H9 (cell line): ENCODE measurements around the gene OR52J3. TPM values are rescaled to one million over a fixed set of nuclear protein-coding genes. Genes with fewer than 3 reads are reported as not detected.

Source experiments
- DNase-seq: peaks from one replicate; pipeline ENCODE4 v3.0.0-alpha.2; 2017
- H2AFZ ChIP-seq: one replicate; pipeline ENCODE4 v1.6.1; 2013; ENCODE audit warnings: mild to moderate bottlenecking, low read length, control low read depth, moderate library complexity
- H2AK5ac ChIP-seq: 2 replicates; pipeline ENCODE4 v1.6.1; 2013; ENCODE audit warnings: low read length, control low read depth, mixed read lengths; ENCODE audit not compliant: insufficient read length
- H2BK120ac ChIP-seq: one replicate; pipeline ENCODE4 v1.6.1; 2013; ENCODE audit warnings: low read depth, mild to moderate bottlenecking, low read length, control low read depth, inconsistent platforms; ENCODE audit not compliant: poor library complexity, severe bottlenecking
- H2BK12ac ChIP-seq: 2 replicates; pipeline ENCODE4 v1.6.1; 2013; ENCODE audit warnings: low read length, control low read depth, mixed read lengths, low read depth; ENCODE audit not compliant: insufficient read length
- H2BK15ac ChIP-seq: 2 replicates; pipeline ENCODE4 v1.6.1; 2013; ENCODE audit warnings: low read depth, low read length, control low read depth
- H2BK20ac ChIP-seq: one replicate; pipeline ENCODE4 v1.6.1; 2013; ENCODE audit warnings: low read depth, mild to moderate bottlenecking, low read length, control low read depth, inconsistent platforms; ENCODE audit not compliant: poor library complexity, severe bottlenecking
- H2BK5ac ChIP-seq: 2 replicates; pipeline ENCODE4 v1.6.1; 2013; ENCODE audit warnings: low read length, control low read depth, mixed read lengths; ENCODE audit not compliant: insufficient read length
- H3K14ac ChIP-seq: 2 replicates; pipeline ENCODE4 v1.6.1; 2013; ENCODE audit warnings: low read length, control low read depth; ENCODE audit not compliant: insufficient read depth
- H3K18ac ChIP-seq: 2 replicates; pipeline ENCODE4 v1.6.1; 2013; ENCODE audit warnings: low read depth, mild to moderate bottlenecking, mixed read lengths, low read length, control low read depth; ENCODE audit not compliant: insufficient read length
- H3K23ac ChIP-seq: 2 replicates; pipeline ENCODE4 v1.6.1; 2013; ENCODE audit warnings: low read length, control low read depth, mixed read lengths, low read depth; ENCODE audit not compliant: insufficient read length
- H3K23me2 ChIP-seq: 2 replicates; pipeline ENCODE4 v1.6.1; 2013; ENCODE audit warnings: low read depth, mild to moderate bottlenecking, mixed read lengths, low read length, control low read depth; ENCODE audit not compliant: insufficient read length, poor library complexity, severe bottlenecking
- H3K27ac ChIP-seq: 2 replicates; pipeline ENCODE4 v1.5.1; 2013; ENCODE audit warnings: low read length, control low read depth, mixed read lengths, low read depth; ENCODE audit not compliant: insufficient read length
- H3K27me3 ChIP-seq: 2 replicates; pipeline ENCODE4 v1.6.1; 2013; ENCODE audit warnings: low read length, control low read depth, inconsistent platforms; ENCODE audit not compliant: insufficient read depth
- H3K4ac ChIP-seq: 2 replicates; pipeline ENCODE4 v1.6.1; 2013; ENCODE audit warnings: low read depth, mild to moderate bottlenecking, control low read depth, inconsistent platforms, low read length, moderate library complexity
- H3K4me1 ChIP-seq: 2 replicates; pipeline ENCODE4 v1.6.1; 2013; ENCODE audit warnings: low read length, control low read depth, inconsistent platforms; ENCODE audit not compliant: insufficient read depth
- H3K4me2 ChIP-seq: 2 replicates; pipeline ENCODE4 v1.6.1; 2013; ENCODE audit warnings: low read length, control low read depth, mixed read lengths; ENCODE audit not compliant: insufficient read length, insufficient read depth
- H3K56ac ChIP-seq: 2 replicates; pipeline ENCODE4 v1.6.1; 2013; ENCODE audit warnings: low read depth, mild to moderate bottlenecking, mixed read lengths, low read length, control low read depth; ENCODE audit not compliant: insufficient read length
- H3K79me1 ChIP-seq: 2 replicates; pipeline ENCODE4 v1.6.1; 2013; ENCODE audit warnings: low read depth, mild to moderate bottlenecking, moderate library complexity, low read length, control low read depth, inconsistent platforms; ENCODE audit not compliant: insufficient read depth, poor library complexity, severe bottlenecking
- H3K79me2 ChIP-seq: 2 replicates; pipeline ENCODE4 v1.6.1; 2013; ENCODE audit warnings: low read length, control low read depth, inconsistent platforms; ENCODE audit not compliant: insufficient read depth
- H3K9ac ChIP-seq: 2 replicates; pipeline ENCODE4 v1.6.1; 2013; ENCODE audit warnings: low read length, control low read depth, mixed read lengths; ENCODE audit not compliant: insufficient read length; ENCODE audit errors: extremely low read depth
- H3K9me3 ChIP-seq: one replicate; pipeline ENCODE4 v1.6.1; 2013; ENCODE audit warnings: low read depth, low read length, inconsistent platforms; ENCODE audit not compliant: control insufficient read depth
- H3T11ph ChIP-seq: one replicate; pipeline ENCODE4 v1.6.1; 2013; ENCODE audit warnings: mild to moderate bottlenecking, low read length, control low read depth, inconsistent platforms
- H4K20me1 ChIP-seq: one replicate; pipeline ENCODE4 v1.6.1; 2013; ENCODE audit not compliant: control insufficient read depth, insufficient read length, insufficient read depth
- H4K5ac ChIP-seq: 2 replicates; pipeline ENCODE4 v1.6.1; 2013; ENCODE audit warnings: low read depth, mild to moderate bottlenecking, mixed read lengths, low read length, control low read depth; ENCODE audit not compliant: insufficient read length
- H4K8ac ChIP-seq: replicated peaks from 2 replicates; pipeline ENCODE4 v1.6.1; 2013; ENCODE audit warnings: low read length, control low read depth, mixed read lengths, low read depth; ENCODE audit not compliant: insufficient read length
- H4K91ac ChIP-seq: 2 replicates; pipeline ENCODE4 v1.6.1; 2013; ENCODE audit warnings: low read depth, mild to moderate bottlenecking, moderate library complexity, mixed read lengths, low read length, control low read depth; ENCODE audit not compliant: insufficient read length
- H3K27ac Mint-ChIP-seq, 3 experiments: 2 replicates in 2 of 3; 3 replicates in 1 of 3; pipeline ENCODE4 v1.8.0; 2020 to 2021; ENCODE audit warnings: mixed read lengths in 3 of 3, mild to moderate bottlenecking in 1 of 3, moderate library complexity in 1 of 3
- H3K27me3 Mint-ChIP-seq: 2 replicates; pipeline ENCODE4 v1.8.0; 2021; ENCODE audit warnings: low read depth, mild to moderate bottlenecking, moderate library complexity, mixed read lengths
- H3K36me3 Mint-ChIP-seq, 3 experiments: 2 replicates in 2 of 3; 3 replicates in 1 of 3; pipeline ENCODE4 v1.8.0; 2020 to 2021; ENCODE audit warnings: low read depth in 3 of 3, mixed read lengths in 3 of 3; ENCODE audit not compliant: insufficient read depth in 1 of 3
- H3K4me1 Mint-ChIP-seq, 2 experiments: 2 replicates each; pipeline ENCODE4 v1.8.0; 2020; ENCODE audit warnings: mixed read lengths in 2 of 2
- H3K4me3 Mint-ChIP-seq, 2 experiments: 2 replicates in 1 of 2; 3 replicates in 1 of 2; pipeline ENCODE4 v1.8.0; 2020 to 2021; ENCODE audit warnings: mild to moderate bottlenecking in 2 of 2, mixed read lengths in 2 of 2, moderate library complexity in 1 of 2
- H3K9me3 Mint-ChIP-seq, 2 experiments: 2 replicates in 1 of 2; 3 replicates in 1 of 2; pipeline ENCODE4 v1.8.0; 2020; ENCODE audit warnings: mild to moderate bottlenecking in 2 of 2, mixed read lengths in 2 of 2, moderate library complexity in 1 of 2
- CTCF ChIP-seq: fragments of 200-600 bp; sonication (generic); conservative IDR thresholded peaks from 3 replicates; pipeline ENCODE4 v1.8.0; 2021; ENCODE audit warnings: antibody characterized with exemption, mild to moderate bottlenecking
- WGBS: extraction: QIAGEN DNeasy Blood & Tissue Kit; methylation state at CpG from one replicate; pipeline ENCODE4 v1.1.7; 2013; ENCODE audit warnings: missing lambda C conversion rate, low lambda C conversion rate, mixed read lengths; ENCODE audit not compliant: insufficient read length; ENCODE audit errors: extremely low coverage; 5-methylcytosine and 5-hydroxymethylcytosine counted together
- total RNA-seq: library from RNA; stranded (reverse); gene quantifications from 2 replicates; pipeline ENCODE4 v1.2.1, GENCODE V29; 2021

OR52J3 gene
- total RNA-seq, 1 experiment from 2014 or later, result not detected

- H2BK15ac ChIP-seq, result no peak overlapping the region
- TF ChIP-seq CTCF, result no peak
- no peak overlapping the region for H3K23ac ChIP-seq
- no peaks in the 10 kb centered on the region for H4K20me1 ChIP-seq
- no peaks in the 10 kb centered on the region for H3K27me3 Mint-ChIP-seq
- H3K79me1 ChIP-seq, result no peaks in the 10 kb centered on the region
- H4K91ac ChIP-seq, result no peak overlapping the region
- no peak overlapping the region for H2BK12ac ChIP-seq
- H3K27ac ChIP-seq, result no peak overlapping the region
- no peak for DNase-seq
- no peak overlapping the region for H3K4me2 ChIP-seq
- H3K4me1 Mint-ChIP-seq, result no peaks in the 10 kb centered on the region
- no peak overlapping the region for H2BK120ac ChIP-seq
- H3K9me3 Mint-ChIP-seq, result no peaks in the 10 kb centered on the region
- H4K5ac ChIP-seq, result no peak overlapping the region
- no peaks in the 10 kb centered on the region for H3K4me1 ChIP-seq
- H3K4ac ChIP-seq, result no peak overlapping the region
- WGBS, result no CpG with 5 or more reads among the region's 1 CpG
- no peak overlapping the region for H3K18ac ChIP-seq
- no peak overlapping the region for H2BK5ac ChIP-seq
- no peaks in the 10 kb centered on the region for H3K79me2 ChIP-seq
- no peaks in the 10 kb centered on the region for H3K27me3 ChIP-seq
- H2AFZ ChIP-seq, result no peak overlapping the region
- no peak overlapping the region for H2AK5ac ChIP-seq
- no peak overlapping the region for H3K56ac ChIP-seq
- H3K27ac Mint-ChIP-seq, result no peak overlapping the region
- H3K4me3 Mint-ChIP-seq, result no peak overlapping the region
- no peak overlapping the region for H3T11ph ChIP-seq
- H3K23me2 ChIP-seq, result no peaks in the 10 kb centered on the region
- no peak overlapping the region for H3K9ac ChIP-seq
- no peak overlapping the region for H2BK20ac ChIP-seq
- H3K9me3 ChIP-seq, result no peaks in the 10 kb centered on the region
- no peak overlapping the region for H4K8ac ChIP-seq
- H3K36me3 Mint-ChIP-seq, result no peaks in the 10 kb centered on the region; a peak in 1 of 7 replicates
- no peak overlapping the region for H3K14ac ChIP-seq
These were observed 33.3 kb upstream of the OR52J3 start for GRCh38 chr11:5013012-5013411.
